ENCODE results near the gene F11. TPM values are rescaled to one million over a fixed set of nuclear protein-coding genes. Genes with fewer than 3 reads are reported as not detected.

F11 gene
- total and polyA plus RNA-seq, 9 of the 15 experiments (the other 6 are each of a cell fraction or from before 2014, with no cell fraction given), result not detected

DNA sequence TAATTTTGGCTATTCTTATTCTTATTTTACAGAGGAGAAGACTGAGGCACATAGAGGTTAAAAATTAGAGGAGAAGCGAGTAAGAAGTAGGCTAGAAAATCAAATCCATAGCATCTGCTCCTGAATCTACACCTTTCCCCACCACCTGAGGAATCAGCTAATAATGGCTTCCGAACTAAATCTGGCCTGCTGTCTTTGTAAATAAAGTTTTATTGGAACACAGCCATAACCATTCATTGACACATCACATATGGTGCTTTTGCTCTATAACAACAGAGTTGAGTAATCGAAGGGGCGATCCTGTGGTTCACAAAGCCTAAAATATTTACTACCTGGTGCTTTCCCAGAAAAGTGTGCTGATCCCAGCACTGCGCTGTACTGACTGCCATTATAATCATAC, 38.2 kb downstream of the F11 start:
- Histone ChIP-seq H3K27ac (ENCODE audit: extremely low read depth, low read depth, low read length) (no peak overlapping the region), H3K9ac (ENCODE audit: insufficient read depth in 1 of 2, low read depth in 2 of 2, low read length in 2 of 2) (no peak overlapping the region), H3K4me2 (ENCODE audit: insufficient read depth, low read length) (no peak overlapping the region), H4K20me1 (replicated peaks; ENCODE audit: control insufficient read depth, insufficient read depth, low read length) (no peaks in the 10 kb centered on the region), H3K9me1 (ENCODE audit: control insufficient read depth, insufficient read depth, low read length) (no peaks in the 10 kb centered on the region), H3K4me3 (no peak overlapping the region), H2AFZ (ENCODE audit: low read depth, low read length) (no peak overlapping the region), H3K79me2 (ENCODE audit: control insufficient read depth, insufficient read depth, low read length) (no peaks in the 10 kb centered on the region), H3K4me1 (replicated peaks in 1 of 2; ENCODE audit: control insufficient read depth in 2 of 2, insufficient read depth in 2 of 2, low read length in 2 of 2) (no peaks in the 10 kb centered on the region), H3K9me3 (replicated peaks; ENCODE audit: control insufficient read depth, insufficient read depth, low read depth, low read length) (no peaks in the 10 kb centered on the region), H3K27me3 (ENCODE audit: control insufficient read depth in 2 of 2, insufficient read depth in 2 of 2, low read length in 2 of 2) (peaks cover 0 to 34% of the 10 kb centered on the region in 2 experiments; a peak in 3 of 5 replicates), H3K36me3 (ENCODE audit: control insufficient read depth, insufficient read depth, low read length) (no peaks in the 10 kb centered on the region)
- BruUV-seq (replicated peaks), result no TSS peak
- 0% methylated on average over 5 of the region's 5 CpGs for WGBS (ENCODE audit: insufficient coverage, low coverage, missing lambda C conversion rate)
- POLR2A ChIA-PET, result no interaction called here
- ATAC-seq (no peak), FAIRE-seq (no peak), DNase-seq (ENCODE audit: extremely low read depth in 1 of 4, low spot score in 3 of 4) (no peak)
- in situ Hi-C loops (cut with MboI) (no loop called here), intact Hi-C loops (cut with micrococcal nuclease) (no loop called here)
- TF ChIP-seq KAT7 (CRISPR knock-in tag; IDR thresholded peaks at IDR 0.05; ENCODE audit: borderline replicate concordance), result no peak
- peak; percentile 84 for TF ChIP-seq ZBTB40 (IDR thresholded peaks at IDR 0.05)
- TF ChIP-seq ZBTB40 (CRISPR knock-in tag; IDR thresholded peaks at IDR 0.05), result no peak
- CTCF ChIA-PET (ENCODE audit: low intra/inter-chr PET ratio), result no interaction called here
